Cardiac fibroblast (primary cell): Measurements from ENCODE around the gene ASTN2.

Source experiments
- DNase-seq, 2 donors: peaks; one replicate each; pipeline versions ENCODE4 v3.0.0 to v3.0.0-alpha.2; 2010; ENCODE audit warnings: low read depth in 2 of 2
- H3K4me3 ChIP-seq, 2 donors: replicated peaks in 1 of 2; 1 replicate in 1 of 2; 2 replicates in 1 of 2; pipeline ENCODE4 v1.5.1; 2011; ENCODE audit warnings: low read depth in 2 of 2, low read length in 2 of 2, mild to moderate bottlenecking in 2 of 2, moderate library complexity in 1 of 2
- CTCF ChIP-seq: IDR thresholded peaks from one replicate; pipeline ENCODE4 v1.5.1; 2011; ENCODE audit warnings: low read depth, mild to moderate bottlenecking, low read length, inconsistent platforms

The ASTN2 gene

DNA sequence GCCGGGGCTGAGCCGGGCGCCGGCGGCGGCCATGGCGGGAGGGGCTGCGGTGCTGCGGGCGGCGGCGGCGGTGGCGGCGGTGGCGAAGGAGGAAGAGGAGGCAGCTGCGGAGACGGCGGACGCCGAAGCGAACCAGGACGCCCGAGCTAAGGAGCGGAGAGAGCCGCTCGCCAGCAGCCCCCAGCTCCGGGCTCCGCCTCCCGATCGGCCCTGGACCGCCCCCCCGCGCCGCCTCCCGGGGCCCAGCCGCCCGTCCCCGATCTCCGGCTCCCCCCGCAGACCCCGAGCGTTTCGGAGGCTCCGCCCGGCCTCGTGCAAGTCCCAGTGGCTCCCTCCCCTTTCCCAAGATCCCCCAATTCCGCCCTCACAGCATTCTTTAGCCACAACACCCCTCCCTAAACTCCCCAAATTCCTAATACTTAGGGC is at the start of gene ASTN2:
TSS of gene ASTN2 (minus strand) at position 152 of the 426 bp plus-strand sequence. CDS start at position 33, 119 bp downstream.
- peak in 1 of 2 donors; percentile 2 for DNase-seq
- TF ChIP-seq CTCF: no peak
- peak within 1 kb of the TSS; percentile 26 to 32 for H3K4me3 ChIP-seq

GRCh38 chr9:117462861-117463260 is 48.0 kb upstream of the ASTN2 start:
- no peak overlapping the region for H3K4me3 ChIP-seq
- no peak for TF ChIP-seq CTCF
- DNase-seq: no peak

GRCh38 chr9:117461386-117461785 is 46.5 kb upstream of the ASTN2 start:
- DNase-seq: no peak
- no peak overlapping the region for H3K4me3 ChIP-seq
- TF ChIP-seq CTCF: no peak

DNA sequence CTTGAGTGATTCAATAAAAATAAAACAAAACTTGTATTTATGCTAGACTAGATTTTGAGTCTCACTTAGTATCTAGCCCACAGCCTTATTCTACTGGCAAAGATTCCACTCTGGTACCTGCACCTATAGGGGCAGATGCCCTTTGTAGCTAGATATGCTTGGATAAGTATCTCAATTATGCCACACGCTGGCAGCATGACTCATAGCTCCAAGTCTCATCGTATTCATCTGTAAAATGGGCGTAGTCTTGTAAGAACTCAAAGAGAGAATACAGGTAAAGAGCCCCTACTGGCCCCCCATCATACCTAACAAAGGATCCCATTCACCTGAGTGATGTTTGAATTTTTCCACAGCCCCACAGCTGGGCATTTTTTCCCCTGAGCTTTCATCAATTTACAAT is 45.9 kb upstream of the ASTN2 start:
- TF ChIP-seq CTCF: no peak
- no peak overlapping the region for H3K4me3 ChIP-seq
- DNase-seq: no peak

- no peak for DNase-seq
- no peak overlapping the region for H3K4me3 ChIP-seq
- no peak for TF ChIP-seq CTCF
Observed at GRCh38 chr9:117459913-117460312, 45.1 kb upstream of the ASTN2 start.

GRCh38 chr9:117458066-117458465 is 43.2 kb upstream of the ASTN2 start:
- DNase-seq: no peak
- no peak for TF ChIP-seq CTCF
- no peak overlapping the region for H3K4me3 ChIP-seq

DNA sequence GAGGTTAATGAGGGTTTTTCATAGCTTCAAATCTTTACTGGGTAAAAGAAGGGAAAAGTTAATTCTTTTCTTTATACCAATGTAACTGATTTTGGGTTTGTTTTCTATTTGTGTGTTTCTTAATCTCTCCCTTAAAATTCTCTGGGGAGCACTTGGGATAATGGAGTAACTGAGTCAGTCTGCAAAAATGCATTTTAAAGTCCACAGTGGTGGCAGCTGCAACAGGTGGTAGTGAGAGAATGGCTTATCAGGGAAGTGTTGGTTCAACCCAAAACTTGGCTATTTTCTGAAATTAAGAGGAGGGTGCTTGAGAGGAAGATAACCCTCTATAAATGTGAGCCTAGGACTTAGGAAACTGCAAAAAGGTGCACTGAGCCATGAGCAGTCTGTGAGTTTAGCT is 39.9 kb upstream of the ASTN2 start:
- DNase-seq: no peak
- H3K4me3 ChIP-seq: no peak overlapping the region
- TF ChIP-seq CTCF: no peak
